ENCODE results near the gene PTPRD.

DNA sequence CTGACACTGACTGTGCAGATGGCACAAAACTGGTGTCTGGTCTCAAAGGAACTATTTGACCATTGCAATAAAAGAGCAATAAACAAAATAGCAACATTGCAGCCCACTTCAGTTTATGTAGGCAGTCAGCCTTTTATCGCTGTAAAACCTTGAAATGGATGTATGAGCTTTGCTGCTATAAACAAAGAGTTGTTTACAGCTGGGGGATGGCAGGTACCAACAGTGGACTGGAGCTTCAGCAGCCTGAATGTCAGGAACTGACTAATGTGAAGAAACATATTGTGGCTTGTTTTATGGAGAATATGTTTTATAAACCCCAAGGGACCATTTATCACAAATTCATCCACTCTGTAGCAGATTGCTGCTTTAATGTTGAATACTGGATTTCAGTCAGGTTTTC lies 78.0 kb downstream of the PTPRD start:
- TF ChIP-seq POLR2AphosphoS5 (IDR thresholded peaks at IDR 0.05): no peak
- TF ChIP-seq, protein P1, sequence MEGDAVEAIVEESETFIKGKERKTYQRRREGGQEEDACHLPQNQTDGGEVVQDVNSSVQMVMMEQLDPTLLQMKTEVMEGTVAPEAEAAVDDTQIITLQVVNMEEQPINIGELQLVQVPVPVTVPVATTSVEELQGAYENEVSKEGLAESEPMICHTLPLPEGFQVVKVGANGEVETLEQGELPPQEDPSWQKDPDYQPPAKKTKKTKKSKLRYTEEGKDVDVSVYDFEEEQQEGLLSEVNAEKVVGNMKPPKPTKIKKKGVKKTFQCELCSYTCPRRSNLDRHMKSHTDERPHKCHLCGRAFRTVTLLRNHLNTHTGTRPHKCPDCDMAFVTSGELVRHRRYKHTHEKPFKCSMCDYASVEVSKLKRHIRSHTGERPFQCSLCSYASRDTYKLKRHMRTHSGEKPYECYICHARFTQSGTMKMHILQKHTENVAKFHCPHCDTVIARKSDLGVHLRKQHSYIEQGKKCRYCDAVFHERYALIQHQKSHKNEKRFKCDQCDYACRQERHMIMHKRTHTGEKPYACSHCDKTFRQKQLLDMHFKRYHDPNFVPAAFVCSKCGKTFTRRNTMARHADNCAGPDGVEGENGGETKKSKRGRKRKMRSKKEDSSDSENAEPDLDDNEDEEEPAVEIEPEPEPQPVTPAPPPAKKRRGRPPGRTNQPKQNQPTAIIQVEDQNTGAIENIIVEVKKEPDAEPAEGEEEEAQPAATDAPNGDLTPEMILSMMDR (IDR thresholded peaks at IDR 0.05): no peak
